Fibroblast of villous mesenchyme (primary cell): ENCODE data around the gene AGPAT1. TPM values are rescaled to one million over a fixed set of nuclear protein-coding genes. Genes with fewer than 3 reads are reported as not detected.

Source experiments
- DNase-seq: peaks from one replicate; pipeline ENCODE4 v3.0.0-alpha.2; 2010; ENCODE audit warnings: low read depth
- H3K4me3 ChIP-seq: 2 replicates; pipeline ENCODE4 v1.5.1; 2011; ENCODE audit warnings: low read depth, mild to moderate bottlenecking, low read length
- total RNA-seq: library from RNA; depleted of rRNA; stranded (reverse); fragments of >200 nt; gene quantifications from 2 replicates; pipeline ENCODE4 v1.2.3, GENCODE V29; 2012
- TF ChIP-seq, protein P1 (sequence below): IDR thresholded peaks from 2 replicates; pipeline ENCODE4 v1.5.1; 2012; ENCODE audit warnings: low read depth, mild to moderate bottlenecking, low read length; ENCODE audit not compliant: insufficient read depth

AGPAT1 gene
- total RNA-seq, 1 donor: 30.2 TPM

GRCh38 chr6:32173051-32173727, 2.7 kb downstream of the AGPAT1 start:
- no peak for DNase-seq
- H3K4me3 ChIP-seq: no peak overlapping the region
- TF ChIP-seq, protein P1, sequence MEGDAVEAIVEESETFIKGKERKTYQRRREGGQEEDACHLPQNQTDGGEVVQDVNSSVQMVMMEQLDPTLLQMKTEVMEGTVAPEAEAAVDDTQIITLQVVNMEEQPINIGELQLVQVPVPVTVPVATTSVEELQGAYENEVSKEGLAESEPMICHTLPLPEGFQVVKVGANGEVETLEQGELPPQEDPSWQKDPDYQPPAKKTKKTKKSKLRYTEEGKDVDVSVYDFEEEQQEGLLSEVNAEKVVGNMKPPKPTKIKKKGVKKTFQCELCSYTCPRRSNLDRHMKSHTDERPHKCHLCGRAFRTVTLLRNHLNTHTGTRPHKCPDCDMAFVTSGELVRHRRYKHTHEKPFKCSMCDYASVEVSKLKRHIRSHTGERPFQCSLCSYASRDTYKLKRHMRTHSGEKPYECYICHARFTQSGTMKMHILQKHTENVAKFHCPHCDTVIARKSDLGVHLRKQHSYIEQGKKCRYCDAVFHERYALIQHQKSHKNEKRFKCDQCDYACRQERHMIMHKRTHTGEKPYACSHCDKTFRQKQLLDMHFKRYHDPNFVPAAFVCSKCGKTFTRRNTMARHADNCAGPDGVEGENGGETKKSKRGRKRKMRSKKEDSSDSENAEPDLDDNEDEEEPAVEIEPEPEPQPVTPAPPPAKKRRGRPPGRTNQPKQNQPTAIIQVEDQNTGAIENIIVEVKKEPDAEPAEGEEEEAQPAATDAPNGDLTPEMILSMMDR: no peak

- no peak overlapping the region for H3K4me3 ChIP-seq
- no peak for DNase-seq
- TF ChIP-seq, protein P1: no peak
Observed at GRCh38 chr6:32171234-32171633, 4.7 kb downstream of the AGPAT1 start.

DNA sequence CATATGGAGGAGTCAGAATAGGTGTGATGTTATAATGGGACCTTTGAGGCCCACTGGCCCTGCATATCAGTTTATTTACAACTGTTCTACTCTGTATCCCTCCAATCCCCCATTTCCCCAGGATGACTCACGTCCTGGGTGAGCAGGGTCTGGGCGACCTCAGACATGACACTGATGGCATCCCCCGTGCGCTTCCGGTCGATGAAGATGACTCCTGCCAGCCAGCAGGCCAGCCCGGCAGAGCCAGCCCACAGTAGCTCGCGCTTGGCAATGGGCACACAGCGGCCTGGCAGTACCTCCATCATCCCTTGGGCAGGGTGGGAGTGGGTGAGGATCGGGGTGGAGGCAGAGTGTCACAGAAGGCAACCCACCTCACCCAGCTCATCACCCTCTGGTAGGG, 5.6 kb downstream of the AGPAT1 start:
- H3K4me3 ChIP-seq: no peak overlapping the region
- DNase-seq: no peak

GRCh38 chr6:32168807-32169591, 6.9 kb downstream of the AGPAT1 start:
- no peak overlapping the region for H3K4me3 ChIP-seq
- TF ChIP-seq, protein P1: no peak
- no peak for DNase-seq

More for the DNA sequence above, 5.6 kb downstream of the AGPAT1 start:
- TF ChIP-seq, protein P1: no peak

- DNase-seq: no peak
- no peak overlapping the region for H3K4me3 ChIP-seq
- TF ChIP-seq, protein P1: no peak
Observed at GRCh38 chr6:32168350-32168749, 7.5 kb downstream of the AGPAT1 start.

- H3K4me3 ChIP-seq: no peak overlapping the region
- TF ChIP-seq, protein P1: no peak
- DNase-seq: no peak
Observed at GRCh38 chr6:32167761-32168262, 8.1 kb downstream of the AGPAT1 start.
